Caco-2 (cell line): ENCODE results near the gene ADAMTSL1. TPM values are rescaled to one million over a fixed set of nuclear protein-coding genes. Genes with fewer than 3 reads are reported as not detected.

Experiments
- BruUV-seq: library from RNA; stranded (reverse); fragments of 400-500 nt; replicated peaks from 2 replicates; lab custom pipeline; 2021; lab: Mats Ljungman, UMichigan
- CTCF ChIA-PET: fragments of 300-600 bp; sonication (Branson Sonifier 250); formaldehyde crosslinking; loops from one replicate; lab custom pipeline; 2022; ENCODE audit warnings: antibody characterized with exemption; lab: Charles Lee
- POLR2A ChIA-PET: fragments of 300-600 bp; sonication (Branson Sonifier 250); formaldehyde crosslinking; loops from one replicate; lab custom pipeline; 2022; ENCODE audit warnings: antibody characterized with exemption; lab: Charles Lee
- DNase-seq, 2 experiments: peaks; one replicate each; pipeline versions ENCODE4 v3.0.0 to v3.0.0-alpha.2; 2020 to 2022
- H3K27me3 ChIP-seq: replicated peaks from 2 replicates; pipeline ENCODE4 v1.6.0; 2011; ENCODE audit warnings: low read length; ENCODE audit not compliant: control insufficient read depth, insufficient read depth
- H3K36me3 ChIP-seq: 2 replicates; pipeline ENCODE4 v1.5.1; 2011; ENCODE audit warnings: low read length; ENCODE audit not compliant: control insufficient read depth, insufficient read depth
- H3K4me1 ChIP-seq: fragments of 250-450 bp; sonication (Bioruptor Pico); 2 replicates; pipeline ENCODE4 v1.5.1; 2020; ENCODE audit warnings: mild to moderate bottlenecking
- H3K4me3 ChIP-seq: 2 replicates; pipeline ENCODE4 v1.5.1; 2011; ENCODE audit warnings: low read depth, mild to moderate bottlenecking, control low read depth, low read length
- H3K9me3 ChIP-seq: fragments of 250-450 bp; sonication (Bioruptor Pico); 2 replicates; pipeline ENCODE4 v1.5.1; 2020; ENCODE audit warnings: mild to moderate bottlenecking, moderate library complexity
- H3K27ac Mint-ChIP-seq: one replicate; pipeline ENCODE4 v1.8.0; 2022; ENCODE audit warnings: mixed read lengths; ENCODE audit not compliant: unreplicated experiment
- H3K27me3 Mint-ChIP-seq: one replicate; pipeline ENCODE4 v1.8.0; 2022; ENCODE audit warnings: mixed read lengths; ENCODE audit not compliant: insufficient read depth, unreplicated experiment
- H3K36me3 Mint-ChIP-seq: one replicate; pipeline ENCODE4 v1.8.0; 2022; ENCODE audit warnings: mild to moderate bottlenecking, mixed read lengths; ENCODE audit not compliant: insufficient read depth, unreplicated experiment
- H3K4me1 Mint-ChIP-seq: one replicate; pipeline ENCODE4 v1.8.0; 2022; ENCODE audit warnings: low read depth, mixed read lengths; ENCODE audit not compliant: unreplicated experiment
- H3K4me3 Mint-ChIP-seq: one replicate; pipeline ENCODE4 v1.8.0; 2022; ENCODE audit warnings: mild to moderate bottlenecking, moderate library complexity, mixed read lengths; ENCODE audit not compliant: unreplicated experiment
- H3K9me3 Mint-ChIP-seq: one replicate; pipeline ENCODE4 v1.8.0; 2022; ENCODE audit warnings: mixed read lengths; ENCODE audit not compliant: unreplicated experiment
- CTCF ChIP-seq, 2 experiments: fragments of 200-600 bp in 1 of 2; IDR thresholded peaks; 1 replicate in 1 of 2; 2 replicates in 1 of 2; pipeline versions ENCODE4 v1.5.1 to v1.8.0; 2011 to 2022; ENCODE audit warnings: antibody characterized with exemption in 1 of 2, control low read depth in 1 of 2, inconsistent platforms in 1 of 2, low read depth in 1 of 2, low read length in 1 of 2, mild to moderate bottlenecking in 1 of 2, moderate library complexity in 1 of 2; ENCODE audit not compliant: insufficient read depth in 1 of 2, severe bottlenecking in 1 of 2, unreplicated experiment in 1 of 2
- intact Hi-C: fragments of 100-400 bp; cut with micrococcal nuclease; formaldehyde crosslinking; loops from one replicate; pipeline ENCODE4 v1.10.0; 2022; ENCODE audit not compliant: unreplicated experiment
- total RNA-seq: library from RNA; stranded (reverse); gene quantifications from 2 replicates; pipeline ENCODE4 v1.2.3, GENCODE V29; 2022

ADAMTSL1 gene
- total RNA-seq, 1 experiment from 2014 or later, result not detected

- intact Hi-C loops, result no loop called here
- peaks cover 7% of the 10 kb centered on the region for H3K27me3 Mint-ChIP-seq
- H3K9me3 Mint-ChIP-seq, result no peaks in the 10 kb centered on the region
- H3K36me3 ChIP-seq, result no peaks in the 10 kb centered on the region
- H3K36me3 Mint-ChIP-seq, result no peaks in the 10 kb centered on the region
- ChIA-PET POLR2A (no interaction called here), CTCF (no interaction called here)
- no peaks in the 10 kb centered on the region for H3K4me1 Mint-ChIP-seq
- H3K4me3 Mint-ChIP-seq, result no peak overlapping the region
- no peak overlapping the region for H3K4me3 ChIP-seq
- H3K9me3 ChIP-seq, result no peaks in the 10 kb centered on the region
- DNase-seq, result no peak
- no TSS peak for BruUV-seq
- H3K27me3 ChIP-seq, result no peaks in the 10 kb centered on the region
- no peak overlapping the region for H3K27ac Mint-ChIP-seq
- no peak for TF ChIP-seq CTCF (IDR thresholded peaks at IDR 0.05; ENCODE audit: insufficient read depth in 1 of 2, low read depth in 1 of 2, low read length in 1 of 2, severe bottlenecking in 1 of 2, unreplicated experiment in 1 of 2)
- no peaks in the 10 kb centered on the region for H3K4me1 ChIP-seq
Observed at GRCh38 chr9:18720691-18721090, 246.7 kb downstream of the ADAMTSL1 start.

- no peak for DNase-seq
- no peak overlapping the region for H3K27ac Mint-ChIP-seq
- Histone ChIP-seq H3K9me3 (no peaks in the 10 kb centered on the region), H3K27me3 (no peaks in the 10 kb centered on the region), H3K36me3 (no peaks in the 10 kb centered on the region), H3K4me1 (no peaks in the 10 kb centered on the region), H3K4me3 (no peak overlapping the region)
- no TSS peak for BruUV-seq
- peaks cover 7% of the 10 kb centered on the region for H3K27me3 Mint-ChIP-seq
- H3K9me3 Mint-ChIP-seq, result no peaks in the 10 kb centered on the region
- H3K4me3 Mint-ChIP-seq, result no peak overlapping the region
- H3K36me3 Mint-ChIP-seq, result no peaks in the 10 kb centered on the region
- intact Hi-C loops, result no loop called here
- TF ChIP-seq CTCF (IDR thresholded peaks at IDR 0.05; ENCODE audit: insufficient read depth in 1 of 2, low read depth in 1 of 2, low read length in 1 of 2, severe bottlenecking in 1 of 2, unreplicated experiment in 1 of 2), result no peak
- POLR2A ChIA-PET, result no interaction called here
- CTCF ChIA-PET, result no interaction called here
- no peaks in the 10 kb centered on the region for H3K4me1 Mint-ChIP-seq
Observed at GRCh38 chr9:18721267-18721994, 247.5 kb downstream of the ADAMTSL1 start.

- Histone ChIP-seq H3K4me3 (no peak overlapping the region), H3K36me3 (no peaks in the 10 kb centered on the region), H3K9me3 (no peaks in the 10 kb centered on the region), H3K4me1 (no peaks in the 10 kb centered on the region), H3K27me3 (no peaks in the 10 kb centered on the region)
- H3K9me3 Mint-ChIP-seq, result no peaks in the 10 kb centered on the region
- intact Hi-C loops, result no loop called here
- no peak overlapping the region for H3K27ac Mint-ChIP-seq
- BruUV-seq, result no TSS peak
- H3K36me3 Mint-ChIP-seq, result no peaks in the 10 kb centered on the region
- POLR2A ChIA-PET, result no interaction called here
- peaks cover 7% of the 10 kb centered on the region for H3K27me3 Mint-ChIP-seq
- CTCF ChIA-PET, result no interaction called here
- H3K4me1 Mint-ChIP-seq, result no peaks in the 10 kb centered on the region
- TF ChIP-seq CTCF (IDR thresholded peaks at IDR 0.05; ENCODE audit: insufficient read depth in 1 of 2, low read depth in 1 of 2, low read length in 1 of 2, severe bottlenecking in 1 of 2, unreplicated experiment in 1 of 2), result no peak
- no peak for DNase-seq
- H3K4me3 Mint-ChIP-seq, result no peak overlapping the region
Observed at GRCh38 chr9:18721995-18722310, 248.0 kb downstream of the ADAMTSL1 start.
